ENCODE data around the gene ESPNL.
"Not testable (repeated sequence)": the region's sequence is repeated elsewhere in the genome, so short reads cannot be mapped to it uniquely, and the experiment has no call there.

Gene ESPNL

DNA sequence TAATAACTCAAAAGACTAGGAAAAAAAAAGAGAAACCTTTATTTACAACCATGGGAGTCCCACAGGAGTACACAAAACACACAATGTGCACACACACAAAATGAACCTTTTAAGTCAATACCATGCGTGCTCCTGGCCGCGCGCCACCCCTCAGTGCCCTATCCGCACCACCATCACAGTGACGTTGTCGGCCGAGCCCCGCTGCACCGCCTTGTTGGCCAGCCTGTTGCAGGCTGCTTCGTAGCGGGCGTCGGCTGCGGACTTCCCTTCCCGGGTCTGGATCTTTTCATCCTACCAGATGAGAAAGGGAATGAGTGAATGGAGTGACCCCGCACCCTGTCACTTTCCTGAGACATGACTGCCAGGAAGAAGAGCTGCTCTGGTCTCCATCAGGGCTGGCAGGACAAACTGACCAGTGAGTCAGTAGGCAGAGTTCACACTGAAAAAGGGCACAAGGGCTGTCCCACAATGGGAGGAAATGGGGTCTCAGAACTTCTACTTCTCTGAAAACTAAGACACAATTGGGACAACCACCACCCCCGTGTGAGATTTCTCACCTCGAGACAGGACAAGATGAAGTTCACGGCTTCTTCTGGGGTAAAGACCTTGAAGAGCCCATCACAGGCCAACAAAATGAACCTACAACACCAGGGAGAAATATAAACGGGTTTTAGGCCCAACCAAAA, 70.4 kb downstream of the ESPNL start:
- DNase-seq, result no peak
- CTCF ChIA-PET, result no interaction called here
- H3K27ac Mint-ChIP-seq, result peak overlapping the region; percentile 28
- no peak overlapping the region for H3K4me3 Mint-ChIP-seq
- H3K4me1 Mint-ChIP-seq, result no peaks in the 10 kb centered on the region
- peaks cover 37% of the 10 kb centered on the region for H3K36me3 Mint-ChIP-seq
- H3K27me3 Mint-ChIP-seq, result peaks cover 7% of the 10 kb centered on the region
- H3K9me3 Mint-ChIP-seq, result no peaks in the 10 kb centered on the region

DNA sequence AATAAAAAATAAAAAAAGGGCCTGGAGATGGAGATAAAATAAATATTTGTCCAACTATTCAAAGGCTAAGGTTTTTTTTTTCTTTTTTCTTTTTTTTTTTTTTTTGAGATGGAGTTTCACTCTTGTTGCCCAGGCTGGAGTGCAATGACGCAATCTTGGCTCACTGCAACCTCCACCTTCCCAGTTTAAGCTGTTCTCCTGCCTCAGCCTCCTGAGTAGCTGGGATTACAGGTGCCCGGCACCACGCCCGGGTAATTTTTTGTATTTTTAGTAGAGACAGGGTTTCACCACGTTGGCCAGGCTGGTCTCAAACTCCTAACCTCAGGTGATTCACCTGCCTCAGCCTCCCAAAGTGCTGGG, 70.9 kb downstream of the ESPNL start:
- CTCF ChIA-PET, H3K9me3 Mint-ChIP-seq, H3K27me3 Mint-ChIP-seq, H3K4me3 Mint-ChIP-seq, DNase-seq, H3K27ac Mint-ChIP-seq, H3K4me1 Mint-ChIP-seq: not testable (repeated sequence)
- H3K36me3 Mint-ChIP-seq, result peaks cover 40% of the 10 kb centered on the region

GRCh38 chr2:238171575-238172187, 71.5 kb downstream of the ESPNL start:
- H3K27me3 Mint-ChIP-seq, result no peaks in the 10 kb centered on the region
- DNase-seq, result no peak
- H3K9me3 Mint-ChIP-seq, result no peaks in the 10 kb centered on the region
- no peak overlapping the region for H3K27ac Mint-ChIP-seq
- H3K4me3 Mint-ChIP-seq, result no peak overlapping the region
- H3K4me1 Mint-ChIP-seq, result no peaks in the 10 kb centered on the region
- peaks cover 45% of the 10 kb centered on the region for H3K36me3 Mint-ChIP-seq
- CTCF ChIA-PET, result interaction anchor here (0.6 kb wide), 1 partner anchor 314 kb away, joined by 3 read pairs; no protein-coding TSS in a partner anchor

DNA sequence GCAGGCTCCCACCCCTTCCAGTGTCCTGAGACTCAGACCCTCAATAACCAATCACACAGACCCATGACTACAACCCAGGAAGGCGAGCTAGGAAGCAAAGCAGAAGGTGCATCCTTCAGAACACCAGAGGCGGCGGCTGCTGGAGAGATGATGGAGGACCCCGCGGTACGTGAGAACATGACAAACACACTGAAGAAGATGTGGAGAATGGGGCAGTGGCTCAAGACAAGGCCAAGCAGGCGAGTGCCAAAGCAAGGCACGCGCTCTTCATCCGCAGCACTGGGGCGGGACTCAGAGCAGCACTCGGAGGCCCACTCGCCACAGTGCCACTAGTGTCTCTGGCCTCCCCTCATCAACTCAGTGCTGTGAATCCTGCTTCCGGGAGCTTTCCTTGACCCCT, 72.3 kb downstream of the ESPNL start:
- Mint-ChIP-seq H3K27me3 (no peaks in the 10 kb centered on the region), H3K4me1 (no peaks in the 10 kb centered on the region), H3K9me3 (no peaks in the 10 kb centered on the region), H3K4me3 (no peak overlapping the region), H3K36me3 (peaks cover 51% of the 10 kb centered on the region), H3K27ac (peak overlapping the region; percentile 45)
- no peak for DNase-seq
- CTCF ChIA-PET, result no interaction called here

DNA sequence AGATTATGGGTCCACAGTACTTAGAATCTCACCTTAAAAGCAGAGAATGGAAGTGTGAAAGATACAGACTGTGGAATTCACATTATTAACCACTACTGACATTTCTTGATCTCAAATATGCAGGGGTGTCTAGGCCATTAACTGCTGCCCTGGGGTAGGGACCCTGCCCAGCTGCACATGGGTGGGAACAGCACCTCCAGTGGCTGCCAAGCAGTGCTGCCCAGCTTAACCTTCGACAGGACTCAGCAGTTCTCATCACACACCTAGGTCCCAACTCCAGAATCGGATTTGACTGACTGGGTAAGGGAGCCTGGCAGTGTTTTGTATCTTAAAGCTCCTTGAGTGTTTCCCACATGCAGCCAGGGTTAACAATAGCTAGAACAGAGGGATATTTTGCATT, 73.6 kb downstream of the ESPNL start:
- CTCF ChIA-PET, result interaction anchor here (0.8 kb wide), 1 partner anchor 315 kb away, joined by 3 read pairs; no protein-coding TSS in a partner anchor
- Mint-ChIP-seq H3K36me3 (peaks cover 57% of the 10 kb centered on the region), H3K4me3 (no peak overlapping the region)

DNA sequence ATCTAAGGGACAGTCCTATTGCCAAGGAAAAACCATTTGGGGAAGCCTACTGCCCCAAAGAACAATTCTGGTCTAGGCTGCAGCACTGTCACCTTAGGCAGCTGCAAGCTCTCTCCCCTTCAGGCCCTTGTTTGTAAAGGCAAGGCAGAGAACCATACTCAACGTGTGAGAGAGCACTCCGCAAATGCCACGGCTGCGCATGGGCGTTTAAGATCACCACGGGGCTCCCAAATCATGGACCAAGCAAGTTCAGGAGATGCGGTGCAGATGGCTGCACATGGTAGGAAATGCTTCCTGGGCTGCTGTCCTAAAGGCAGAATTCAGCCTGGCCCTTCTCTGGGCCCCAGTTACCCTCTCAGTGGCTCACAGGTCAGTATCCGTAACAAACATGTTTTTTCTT, 74.2 kb downstream of the ESPNL start:
- DNase-seq, result no peak
- CTCF ChIA-PET, result interaction anchor here (0.6 kb wide), 1 partner anchor 318 kb away, joined by 4 read pairs; no protein-coding TSS in a partner anchor
- peaks cover 58% of the 10 kb centered on the region for H3K36me3 Mint-ChIP-seq

More for the DNA sequence above, 73.6 kb downstream of the ESPNL start:
- no peaks in the 10 kb centered on the region for H3K27me3 Mint-ChIP-seq
- no peaks in the 10 kb centered on the region for H3K9me3 Mint-ChIP-seq
- DNase-seq, result no peak
- H3K4me1 Mint-ChIP-seq, result no peaks in the 10 kb centered on the region
- H3K27ac Mint-ChIP-seq, result no peak overlapping the region

GRCh38 chr2:238174701-238175100, 74.6 kb downstream of the ESPNL start:
- CTCF ChIA-PET, result interaction anchor here (0.6 kb wide), 1 partner anchor 318 kb away, joined by 4 read pairs; no protein-coding TSS in a partner anchor

More for the DNA sequence above, 74.2 kb downstream of the ESPNL start:
- Mint-ChIP-seq H3K27me3 (no peaks in the 10 kb centered on the region), H3K4me1 (no peaks in the 10 kb centered on the region), H3K9me3 (no peaks in the 10 kb centered on the region), H3K27ac (no peak overlapping the region), H3K4me3 (no peak overlapping the region)

GRCh38 chr2:238176613-238177012, 76.5 kb downstream of the ESPNL start:
- Mint-ChIP-seq H3K4me3 (no peak overlapping the region), H3K9me3 (no peaks in the 10 kb centered on the region), H3K36me3 (peaks cover 63% of the 10 kb centered on the region), H3K27me3 (no peaks in the 10 kb centered on the region), H3K4me1 (no peaks in the 10 kb centered on the region), H3K27ac (no peak overlapping the region)
- no peak for DNase-seq
- CTCF ChIA-PET, result interaction anchor here (1.1 to 2.2 kb wide), 2 partner anchors 87 to 709 kb away, joined by 3 to 6 read pairs; no protein-coding TSS in a partner anchor

More at GRCh38 chr2:238174701-238175100, 74.6 kb downstream of the ESPNL start:
- Mint-ChIP-seq H3K36me3 (peaks cover 60% of the 10 kb centered on the region), H3K4me1 (no peaks in the 10 kb centered on the region), H3K27ac (no peak overlapping the region), H3K4me3 (no peak overlapping the region), H3K9me3 (no peaks in the 10 kb centered on the region), H3K27me3 (no peaks in the 10 kb centered on the region)
- no peak for DNase-seq

DNA sequence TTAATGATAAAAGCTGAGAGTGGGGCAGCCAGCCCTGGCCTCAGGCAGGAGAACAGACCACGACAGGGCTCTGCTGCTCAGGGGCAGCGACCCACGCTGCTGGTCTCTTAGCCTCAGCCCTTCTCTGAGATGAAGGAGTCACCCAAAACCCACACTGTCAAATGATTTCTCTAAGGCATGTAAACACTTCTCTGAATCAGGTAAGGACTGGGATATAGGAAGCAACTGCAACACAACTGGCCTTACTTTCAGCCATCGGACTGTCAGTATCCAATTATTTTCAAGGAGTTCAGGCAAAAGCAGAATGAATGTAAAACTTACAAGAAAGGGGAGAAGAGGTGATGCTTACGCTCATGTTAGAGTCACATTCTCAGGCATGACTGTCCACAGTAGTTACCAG, 80.4 kb downstream of the ESPNL start:
- no peaks in the 10 kb centered on the region for H3K27me3 Mint-ChIP-seq

GRCh38 chr2:238182362-238182761, 82.2 kb downstream of the ESPNL start:
- H3K9me3 Mint-ChIP-seq, result no peaks in the 10 kb centered on the region
- H3K36me3 Mint-ChIP-seq, result peaks cover 61% of the 10 kb centered on the region
- no peak overlapping the region for H3K4me3 Mint-ChIP-seq
- no peak overlapping the region for H3K27ac Mint-ChIP-seq
- CTCF ChIA-PET, result no interaction called here
- H3K4me1 Mint-ChIP-seq, result peaks cover 5% of the 10 kb centered on the region
- no peak for DNase-seq
- no peaks in the 10 kb centered on the region for H3K27me3 Mint-ChIP-seq

More for the DNA sequence above, 80.4 kb downstream of the ESPNL start:
- H3K4me1 Mint-ChIP-seq, result peaks cover 5% of the 10 kb centered on the region
- no peak overlapping the region for H3K27ac Mint-ChIP-seq
- H3K36me3 Mint-ChIP-seq, result peaks cover 65% of the 10 kb centered on the region
- DNase-seq, result no peak
- CTCF ChIA-PET, result interaction anchor here (1.1 kb wide), 1 partner anchor 83 kb away, joined by 3 read pairs; no protein-coding TSS in a partner anchor
- H3K4me3 Mint-ChIP-seq, result no peak overlapping the region
- H3K9me3 Mint-ChIP-seq, result no peaks in the 10 kb centered on the region

All from activated naive CD4-positive, alpha-beta T cell treated with anti-CD3 and anti-CD28 coated beads, Interleukin-2, amount 10 ng/mL, durations not matched to agents 7 days and 5 days (primary cell).